ENCODE results near the gene ADGRD1. TPM values are rescaled to one million over a fixed set of nuclear protein-coding genes. Genes with fewer than 3 reads are reported as not detected.

The ADGRD1 gene
- total RNA-seq, 1 donor from 2014 or later, result 0.98 TPM

DNA sequence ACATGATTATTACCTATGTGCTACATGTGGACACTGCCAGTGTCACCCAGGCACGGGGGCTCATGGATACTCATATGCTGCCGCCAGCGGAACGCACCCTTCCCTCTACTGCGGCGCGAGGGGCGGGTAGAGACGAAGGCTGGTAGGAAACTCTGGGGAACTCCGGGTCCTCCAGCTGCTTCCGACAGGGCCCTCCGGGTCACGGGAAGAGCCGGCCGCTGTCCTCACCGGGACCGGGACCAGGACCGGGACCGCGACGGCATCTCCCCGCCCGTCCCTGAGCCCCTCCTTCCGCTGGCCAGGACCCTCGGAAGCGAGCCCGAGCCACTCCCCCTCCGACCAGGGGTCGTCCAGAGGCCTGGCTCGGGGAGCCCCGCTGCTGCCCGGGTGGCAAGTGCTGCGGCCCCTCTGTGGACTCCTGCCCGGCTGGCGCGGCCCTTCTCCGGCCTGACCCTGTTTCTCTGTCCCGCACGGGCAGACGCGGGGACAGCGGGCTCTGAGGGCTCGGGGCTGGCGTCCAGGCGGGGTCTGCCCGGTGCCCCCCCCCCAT lies 209.6 kb downstream of the ADGRD1 start:
- H3K36me3 Mint-ChIP-seq (ENCODE audit: low read depth), result peaks cover 2% of the 10 kb centered on the region
- peaks cover 3% of the 10 kb centered on the region for H3K9me3 Mint-ChIP-seq
- H3K27ac Mint-ChIP-seq (ENCODE audit: unreplicated experiment), result no peak overlapping the region
- no peak overlapping the region for H3K4me3 Mint-ChIP-seq
- no peak for TF ChIP-seq CTCF (conservative IDR thresholded peaks at IDR 0.05)
- no peak for DNase-seq (ENCODE audit: low read depth, low spot score)
- peaks cover 4% of the 10 kb centered on the region for H3K4me1 Mint-ChIP-seq
- no peaks in the 10 kb centered on the region for H3K27me3 Mint-ChIP-seq (ENCODE audit: low read depth)

- Mint-ChIP-seq H3K27me3 (ENCODE audit: low read depth) (no peaks in the 10 kb centered on the region), H3K27ac (ENCODE audit: unreplicated experiment) (no peak overlapping the region), H3K36me3 (ENCODE audit: low read depth) (peaks cover 2% of the 10 kb centered on the region), H3K4me1 (peaks cover 4% of the 10 kb centered on the region), H3K9me3 (peaks cover 3% of the 10 kb centered on the region), H3K4me3 (no peak overlapping the region)
- no peak for DNase-seq (ENCODE audit: low read depth, low spot score)
- no peak for TF ChIP-seq CTCF (conservative IDR thresholded peaks at IDR 0.05)
Observed at GRCh38 chr12:131164096-131164872, 210.6 kb downstream of the ADGRD1 start.

- no peak overlapping the region for H3K4me3 Mint-ChIP-seq
- no peak for DNase-seq (ENCODE audit: low read depth, low spot score)
Observed at GRCh38 chr12:131166717-131167116, 213.0 kb downstream of the ADGRD1 start.

GRCh38 chr12:131167334-131167733 lies 213.6 kb downstream of the ADGRD1 start:
- Mint-ChIP-seq H3K4me3 (no peak overlapping the region), H3K27ac (ENCODE audit: unreplicated experiment) (no peak overlapping the region), H3K27me3 (ENCODE audit: low read depth) (no peaks in the 10 kb centered on the region), H3K36me3 (ENCODE audit: low read depth) (peaks cover 2% of the 10 kb centered on the region), H3K9me3 (peaks cover 3% of the 10 kb centered on the region), H3K4me1 (no peaks in the 10 kb centered on the region)
- DNase-seq (ENCODE audit: low read depth, low spot score), result no peak
- TF ChIP-seq CTCF (conservative IDR thresholded peaks at IDR 0.05), result no peak

More at GRCh38 chr12:131166717-131167116, 213.0 kb downstream of the ADGRD1 start:
- Mint-ChIP-seq H3K36me3 (ENCODE audit: low read depth) (peaks cover 2% of the 10 kb centered on the region), H3K27ac (ENCODE audit: unreplicated experiment) (no peak overlapping the region), H3K9me3 (peaks cover 3% of the 10 kb centered on the region), H3K4me1 (no peaks in the 10 kb centered on the region), H3K27me3 (ENCODE audit: low read depth) (no peaks in the 10 kb centered on the region)
- TF ChIP-seq CTCF (conservative IDR thresholded peaks at IDR 0.05), result no peak

GRCh38 chr12:131171029-131171428 lies 217.3 kb downstream of the ADGRD1 start:
- Mint-ChIP-seq H3K27ac (ENCODE audit: unreplicated experiment) (no peak overlapping the region), H3K36me3 (ENCODE audit: low read depth) (peaks cover 4% of the 10 kb centered on the region), H3K9me3 (peaks cover 10% of the 10 kb centered on the region), H3K4me1 (no peaks in the 10 kb centered on the region), H3K27me3 (ENCODE audit: low read depth) (no peaks in the 10 kb centered on the region), H3K4me3 (no peak overlapping the region)
- DNase-seq (ENCODE audit: low read depth, low spot score), result no peak
- no peak for TF ChIP-seq CTCF (conservative IDR thresholded peaks at IDR 0.05)
